ENCODE data around the gene DUSP9.

The DUSP9 gene

DNA sequence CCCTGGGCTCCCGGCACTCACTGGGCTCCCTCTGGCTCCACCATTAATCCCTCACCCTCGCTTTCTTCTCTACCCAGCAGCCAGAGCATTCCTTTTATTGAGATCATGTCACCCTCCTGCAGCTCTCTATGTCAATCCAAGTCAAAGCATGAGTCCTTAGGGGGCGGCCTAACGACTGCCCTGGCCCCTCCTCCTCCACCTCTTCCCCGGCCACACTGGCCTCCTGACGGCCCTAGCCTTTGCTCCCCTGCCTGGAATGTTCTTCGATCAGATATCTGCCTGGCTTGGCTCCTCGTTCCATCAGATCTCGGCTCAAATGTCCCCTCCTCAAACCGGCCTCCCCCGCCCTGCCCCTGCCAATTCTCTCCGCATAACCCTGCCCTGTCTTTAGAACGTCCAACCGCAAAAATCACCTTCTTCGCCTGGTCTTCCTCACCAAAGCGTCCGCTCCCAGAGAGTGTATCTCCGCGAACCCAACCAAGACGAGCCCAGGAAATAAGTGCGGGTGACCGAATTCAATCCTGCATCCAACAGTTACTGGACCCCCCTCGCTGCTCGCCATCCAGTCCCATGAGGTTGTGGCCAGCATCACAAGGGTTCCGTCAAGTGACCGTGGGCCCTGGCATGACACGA is 27.3 kb downstream of the DUSP9 start:
- TF ChIP-seq TAF1 (IDR thresholded peaks at IDR 0.05; ENCODE audit: borderline replicate concordance, insufficient read depth, low read length) (no peak), FOXP2 (optimal IDR thresholded peaks at IDR 0.05; ENCODE audit: borderline replicate concordance, extremely low read depth, extremely low read length, insufficient read depth) (no peak), REST (IDR thresholded peaks at IDR 0.05; ENCODE audit: insufficient read depth in 1 of 2, low read depth in 2 of 2, low read length in 2 of 2) (no peak), SIN3A (IDR thresholded peaks at IDR 0.05; ENCODE audit: borderline replicate concordance, insufficient read depth, low read length) (no peak), POLR2AphosphoS5 (IDR thresholded peaks at IDR 0.05; ENCODE audit: low read depth, low read length) (no peak)

DNA sequence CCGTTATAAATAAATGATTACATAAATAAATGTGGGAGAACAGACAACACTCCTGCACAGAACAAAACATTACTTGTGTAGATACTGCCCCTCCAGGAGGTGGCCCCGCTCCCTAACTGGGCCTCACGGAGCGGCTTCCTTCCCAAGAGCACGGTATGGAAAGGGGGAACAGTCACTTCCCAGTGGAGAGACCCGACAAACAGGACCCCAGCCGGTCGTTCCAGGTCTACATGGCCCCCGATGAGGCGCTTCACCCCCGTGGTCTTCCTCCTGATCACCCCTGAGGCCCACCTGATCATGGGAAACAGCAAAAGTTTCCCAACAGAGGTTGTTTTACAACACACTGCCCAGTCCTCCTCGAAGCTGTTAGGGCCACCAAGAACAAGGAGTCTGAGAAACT is 34.2 kb downstream of the DUSP9 start:
- no peak for TF ChIP-seq SIN3A (IDR thresholded peaks at IDR 0.05; ENCODE audit: borderline replicate concordance, insufficient read depth, low read length)
- no peak for TF ChIP-seq FOXP2 (optimal IDR thresholded peaks at IDR 0.05; ENCODE audit: borderline replicate concordance, extremely low read depth, extremely low read length, insufficient read depth)
- TF ChIP-seq POLR2AphosphoS5 (IDR thresholded peaks at IDR 0.05; ENCODE audit: low read depth, low read length) = no peak
- no peak for TF ChIP-seq REST (IDR thresholded peaks at IDR 0.05; ENCODE audit: insufficient read depth in 1 of 2, low read depth in 2 of 2, low read length in 2 of 2)
- no peak for TF ChIP-seq TAF1 (IDR thresholded peaks at IDR 0.05; ENCODE audit: borderline replicate concordance, insufficient read depth, low read length)

DNA sequence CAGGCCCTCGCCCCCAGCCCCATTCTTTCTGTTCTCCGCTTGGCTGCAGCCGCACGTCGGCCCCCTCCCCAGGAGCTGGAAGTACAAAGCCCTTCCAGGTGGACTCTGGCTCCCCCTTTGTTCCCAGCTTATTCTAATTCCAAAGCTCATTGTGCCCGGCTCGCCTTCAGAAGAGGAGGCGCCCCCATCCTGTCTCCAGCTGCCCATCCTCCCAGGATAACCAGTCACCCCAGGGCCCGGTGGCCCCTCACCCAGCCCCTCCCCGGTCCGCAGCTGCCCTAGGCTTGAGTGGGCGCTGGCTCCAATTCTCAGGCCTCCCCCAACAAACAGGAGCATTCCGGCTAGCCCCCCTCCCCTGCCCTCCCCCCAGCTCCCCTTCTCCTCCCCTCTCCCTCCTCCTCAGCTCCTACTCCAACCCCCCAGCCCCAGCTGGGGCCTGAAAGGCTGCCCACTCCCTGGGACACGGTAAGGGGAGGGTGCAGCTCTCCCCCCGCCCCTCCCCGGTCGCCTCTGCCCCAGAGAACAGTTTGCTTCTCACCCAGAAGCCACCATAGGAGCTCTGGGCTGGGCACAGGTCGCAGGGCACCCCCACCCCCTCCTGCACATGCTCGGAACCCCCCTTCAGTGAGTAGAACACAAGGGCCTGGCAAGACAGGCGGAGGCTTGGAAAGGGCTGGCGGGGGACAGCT is 37.6 kb downstream of the DUSP9 start:
- no peak for TF ChIP-seq SIN3A (IDR thresholded peaks at IDR 0.05; ENCODE audit: borderline replicate concordance, insufficient read depth, low read length)
- TF ChIP-seq POLR2AphosphoS5 (IDR thresholded peaks at IDR 0.05; ENCODE audit: low read depth, low read length) = no peak
- TF ChIP-seq TAF1 (IDR thresholded peaks at IDR 0.05; ENCODE audit: borderline replicate concordance, insufficient read depth, low read length) = no peak
- TF ChIP-seq REST (IDR thresholded peaks at IDR 0.05; ENCODE audit: insufficient read depth in 1 of 2, low read depth in 2 of 2, low read length in 2 of 2) = no peak
- no peak for TF ChIP-seq FOXP2 (optimal IDR thresholded peaks at IDR 0.05; ENCODE audit: borderline replicate concordance, extremely low read depth, extremely low read length, insufficient read depth)

GRCh38 chrX:153685156-153685536 is 38.1 kb downstream of the DUSP9 start:
- TF ChIP-seq TAF1 (IDR thresholded peaks at IDR 0.05; ENCODE audit: borderline replicate concordance, insufficient read depth, low read length) (no peak), FOXP2 (optimal IDR thresholded peaks at IDR 0.05; ENCODE audit: borderline replicate concordance, extremely low read depth, extremely low read length, insufficient read depth) (no peak), REST (IDR thresholded peaks at IDR 0.05; ENCODE audit: insufficient read depth in 1 of 2, low read depth in 2 of 2, low read length in 2 of 2) (no peak), SIN3A (IDR thresholded peaks at IDR 0.05; ENCODE audit: borderline replicate concordance, insufficient read depth, low read length) (no peak), POLR2AphosphoS5 (IDR thresholded peaks at IDR 0.05; ENCODE audit: low read depth, low read length) (no peak)
